GDM1 (cell line): ENCODE results near the gene PLK2.

Experiments used
- DNase-seq: peaks from one replicate; lab custom pipeline; 2025; lab: John Stamatoyannopoulos, UW

PLK2 gene

DNA sequence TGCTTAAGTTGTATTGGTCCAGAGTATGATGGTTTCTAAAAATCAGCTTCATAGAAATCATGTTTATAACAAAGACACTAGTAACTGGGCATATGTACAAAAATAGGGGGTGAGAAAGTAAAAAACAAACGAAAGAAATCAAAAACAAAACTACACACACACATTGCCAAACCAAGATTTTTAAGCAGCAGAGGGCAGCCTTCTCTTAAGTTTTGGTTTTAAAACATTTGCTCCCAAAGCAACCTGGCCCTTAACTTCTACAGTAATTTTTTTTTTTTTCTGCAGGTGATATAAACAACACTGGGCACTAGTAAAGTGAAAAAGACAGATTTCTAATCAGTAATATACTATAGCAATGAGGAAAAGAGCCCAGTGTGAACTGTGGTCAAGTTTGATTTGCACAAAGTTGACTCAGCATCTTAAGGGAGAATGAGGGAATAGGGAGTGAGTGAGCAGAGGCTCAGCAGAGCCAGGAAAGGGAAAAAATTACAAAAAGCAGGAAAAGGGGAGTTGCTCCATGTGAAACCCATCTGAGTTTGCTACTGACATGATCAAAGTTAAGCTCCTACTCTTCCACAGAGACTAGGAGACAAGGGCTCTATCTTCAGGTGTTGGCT is 18.0 kb upstream of the PLK2 start:
- DNase-seq, result no peak

DNA sequence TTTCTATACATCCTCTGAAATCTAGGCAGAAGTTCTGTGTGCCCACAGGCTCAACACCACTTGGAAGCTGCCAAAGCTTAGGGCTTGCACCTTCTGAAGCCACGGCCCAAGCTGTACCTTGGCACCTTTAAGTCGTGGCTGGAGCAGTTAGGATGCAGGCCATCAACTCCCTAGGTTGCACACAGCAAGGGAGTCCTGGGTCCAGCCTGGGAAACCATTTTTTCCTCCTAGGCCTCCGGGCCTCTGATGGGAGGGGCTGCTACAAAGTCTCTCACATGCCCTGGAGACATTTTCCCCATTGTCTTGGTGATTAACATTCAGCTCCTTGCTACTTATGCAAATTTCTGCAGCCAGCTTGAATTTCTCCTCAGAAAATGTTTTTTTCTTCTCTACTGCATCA is 15.5 kb upstream of the PLK2 start:
- no peak for DNase-seq

DNA sequence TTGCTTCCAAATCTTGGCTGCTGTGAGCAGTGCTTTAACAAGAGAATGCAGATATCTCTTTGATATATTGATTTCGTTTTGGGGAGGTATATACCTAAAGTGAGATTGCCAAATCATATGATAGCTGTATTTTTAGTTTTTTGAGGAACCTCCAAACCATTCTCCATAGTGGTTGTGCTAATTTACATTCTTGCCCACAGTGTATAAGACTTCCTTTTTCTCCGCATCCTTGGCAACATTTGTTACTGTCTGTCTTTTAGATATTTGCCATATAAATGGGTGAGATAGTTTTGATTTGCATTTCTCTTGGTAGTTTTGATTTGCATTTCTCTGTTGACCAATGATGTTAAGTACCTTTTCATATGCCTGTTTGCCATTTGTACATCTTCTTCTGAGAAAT is 10.0 kb upstream of the PLK2 start:
- DNase-seq, result peak; percentile 21

DNA sequence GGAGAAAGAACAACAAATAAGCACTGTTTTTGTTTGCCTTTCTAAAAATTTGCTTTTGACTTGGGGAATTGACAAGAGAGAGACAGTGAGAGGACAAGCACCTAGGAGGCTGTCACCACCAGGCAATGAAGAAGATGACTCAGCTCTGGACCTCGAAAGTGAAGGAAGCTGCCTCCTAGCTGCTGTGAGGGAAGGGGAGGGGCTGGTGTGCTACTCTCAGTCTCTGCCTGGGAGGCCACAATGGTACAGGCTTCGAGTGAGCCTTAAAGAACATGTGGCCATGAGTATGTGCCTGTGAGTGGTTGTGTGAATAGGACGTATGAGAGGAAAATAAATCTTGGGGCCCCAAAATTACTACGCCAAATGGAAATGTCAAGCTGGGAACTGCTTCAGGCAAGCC is 7.1 kb upstream of the PLK2 start:
- peak; percentile 64 for DNase-seq

DNA sequence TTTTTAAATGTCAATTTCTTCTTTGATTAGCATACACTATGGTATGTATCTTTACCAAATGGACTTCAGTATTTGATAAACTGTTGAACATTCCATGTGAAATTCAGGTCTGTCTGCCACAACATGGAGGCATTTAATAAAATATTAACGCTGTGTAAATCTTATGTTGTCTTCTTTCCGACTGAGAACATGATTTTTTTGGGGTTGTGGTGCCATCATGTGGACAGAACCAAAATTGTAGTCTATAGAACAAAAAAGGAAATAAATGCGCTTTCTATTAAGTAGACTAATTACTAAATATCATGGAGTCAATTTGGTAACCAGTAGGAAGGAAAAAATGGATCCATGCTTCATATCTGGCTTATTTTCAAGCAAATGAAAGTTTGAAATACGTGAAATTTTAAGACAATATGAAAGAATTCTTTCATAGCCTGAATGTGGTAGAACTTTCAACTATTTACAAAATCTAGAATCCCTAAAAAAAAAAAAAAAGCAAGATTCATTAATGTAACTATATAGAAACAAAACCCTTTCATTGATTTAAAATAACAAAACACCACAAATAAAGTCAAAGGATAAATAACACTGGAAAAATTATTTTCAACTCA is 2.8 kb upstream of the PLK2 start:
- peak; percentile 27 for DNase-seq

DNA sequence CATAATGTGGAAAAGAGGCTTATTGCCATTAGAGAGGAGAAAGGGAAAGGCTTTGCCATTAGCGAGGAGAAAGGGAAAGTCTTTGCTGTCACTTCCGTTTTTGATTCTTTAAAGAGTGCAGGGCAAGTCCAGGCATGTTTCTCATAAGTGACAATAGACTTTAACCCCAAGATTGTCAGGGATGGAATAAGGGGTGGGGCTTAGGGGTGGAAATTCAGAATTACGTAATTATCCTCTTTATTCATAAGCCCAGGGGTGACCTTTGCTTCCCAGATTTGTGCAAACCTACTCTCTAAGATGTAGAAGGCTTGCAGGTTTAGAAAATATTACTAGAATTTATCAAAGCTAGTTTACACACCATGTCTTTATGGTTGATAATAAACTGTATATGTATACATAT is 2.3 kb upstream of the PLK2 start:
- DNase-seq, result peak; percentile 56

DNA sequence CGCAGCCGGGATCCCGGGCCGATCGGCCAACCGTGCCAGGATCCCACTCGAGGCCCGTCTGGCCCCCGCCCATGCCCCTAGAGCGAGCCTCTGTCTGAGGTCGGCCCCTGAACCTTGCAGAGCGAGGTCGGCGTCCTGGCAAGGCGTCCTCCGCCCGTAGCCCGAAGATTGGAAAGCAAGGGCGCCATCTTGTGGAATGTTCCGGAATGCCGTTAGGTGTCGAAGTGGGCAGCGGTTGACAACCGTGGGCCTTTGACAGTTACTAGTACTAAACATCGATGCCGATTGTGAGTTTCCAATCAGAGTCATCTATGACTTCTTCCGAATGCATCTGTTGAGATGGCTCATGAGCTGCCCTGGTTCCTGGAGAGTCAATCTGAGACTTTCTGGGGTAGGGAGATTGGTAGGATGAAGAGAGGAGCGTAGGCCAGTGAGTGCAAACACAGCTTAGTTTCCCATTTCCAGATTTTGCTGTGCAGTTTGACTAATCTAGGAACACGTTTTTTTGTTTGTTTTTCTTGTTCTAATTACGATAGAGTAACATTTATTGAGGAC is 923 bp upstream of the PLK2 start:
- peak; percentile 89 for DNase-seq

DNA sequence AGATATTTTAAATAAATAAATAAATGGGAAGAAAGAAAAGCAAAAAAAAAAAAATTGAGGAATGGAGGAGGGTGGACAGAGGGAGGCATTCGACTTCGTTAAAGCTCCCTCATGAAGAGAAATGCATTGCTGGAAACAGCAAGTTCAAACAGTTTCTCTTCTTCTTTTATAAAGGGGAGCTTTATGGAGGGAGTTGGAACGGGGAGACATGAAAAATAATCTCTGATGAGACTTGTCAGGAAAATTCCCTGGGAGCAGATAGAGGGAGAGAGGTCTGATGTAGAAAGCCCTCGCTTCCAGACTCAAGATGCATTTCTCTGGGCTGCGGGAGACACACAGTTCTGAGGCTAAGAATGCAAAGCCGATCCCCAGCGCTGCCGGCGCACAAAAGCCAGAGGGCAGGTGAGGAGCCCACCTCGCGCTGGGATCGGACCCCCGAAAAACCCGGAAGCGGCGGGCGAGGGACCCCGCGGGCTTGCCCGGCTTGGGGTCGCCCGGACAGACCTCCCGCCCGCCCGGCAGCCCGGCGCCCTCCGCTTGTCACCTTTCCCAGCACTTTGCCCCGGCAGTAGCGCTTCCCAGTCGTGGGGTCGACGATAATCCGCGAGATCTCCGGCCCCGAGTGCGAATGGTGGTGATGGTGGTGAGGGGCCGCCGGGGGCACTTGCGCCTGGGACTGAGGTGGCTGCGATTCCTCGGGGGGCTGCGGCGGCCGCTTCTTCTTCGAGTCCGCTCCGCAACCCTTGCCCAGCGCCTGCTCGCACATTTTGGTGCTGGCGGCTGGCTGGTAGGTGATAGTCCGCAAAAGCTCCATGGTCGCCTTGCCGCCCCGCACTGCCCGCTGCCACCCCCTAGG is 512 bp downstream of the PLK2 start:
- DNase-seq, result no peak

DNA sequence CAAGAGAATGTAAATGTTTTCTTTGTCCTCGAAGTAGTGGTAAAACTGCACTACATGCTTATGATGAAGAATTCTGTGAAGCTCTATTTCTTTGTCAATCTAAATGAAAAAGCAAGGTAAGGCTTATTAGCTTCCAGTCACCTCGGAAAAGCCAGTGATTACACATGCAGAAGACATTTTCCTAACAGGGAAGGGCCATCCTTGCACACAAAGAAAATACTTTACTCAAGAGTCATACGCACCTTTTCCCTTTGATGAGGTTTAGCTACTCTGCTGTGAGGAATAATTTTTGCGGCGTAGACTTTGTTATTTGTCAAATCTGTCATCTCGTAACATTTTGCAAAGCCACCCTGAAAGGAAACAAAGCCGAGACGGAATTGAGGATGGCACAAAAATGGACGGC is 1.1 kb downstream of the PLK2 start:
- DNase-seq, result no peak

DNA sequence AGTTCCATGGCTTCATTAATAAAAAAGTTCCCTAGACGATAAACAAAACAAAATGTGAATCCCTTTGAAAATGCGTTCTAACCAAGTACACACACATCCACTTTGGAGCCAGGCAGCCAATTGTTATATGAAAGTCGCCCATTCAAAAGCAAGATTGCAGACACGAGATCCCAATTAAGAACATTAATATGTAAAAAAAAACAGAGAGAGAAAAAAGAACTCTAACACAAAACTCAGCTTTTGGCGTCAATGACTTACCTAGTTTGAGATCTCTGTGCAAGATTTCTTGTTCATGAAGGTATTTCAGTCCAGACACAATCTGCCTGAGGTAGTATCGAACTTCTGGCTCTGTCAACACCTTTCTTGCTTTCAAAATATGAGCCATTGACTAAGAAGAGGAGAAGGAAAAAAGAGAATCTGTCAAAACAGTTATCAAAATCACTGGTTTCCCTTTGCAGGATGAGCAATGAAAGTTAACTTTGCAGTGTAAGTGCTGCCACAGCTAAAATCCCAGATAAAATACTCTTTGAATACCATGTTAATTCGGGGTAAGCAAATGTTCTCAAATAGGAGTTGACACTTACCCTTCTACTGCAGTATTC is 1.6 kb downstream of the PLK2 start:
- no peak for DNase-seq

DNA sequence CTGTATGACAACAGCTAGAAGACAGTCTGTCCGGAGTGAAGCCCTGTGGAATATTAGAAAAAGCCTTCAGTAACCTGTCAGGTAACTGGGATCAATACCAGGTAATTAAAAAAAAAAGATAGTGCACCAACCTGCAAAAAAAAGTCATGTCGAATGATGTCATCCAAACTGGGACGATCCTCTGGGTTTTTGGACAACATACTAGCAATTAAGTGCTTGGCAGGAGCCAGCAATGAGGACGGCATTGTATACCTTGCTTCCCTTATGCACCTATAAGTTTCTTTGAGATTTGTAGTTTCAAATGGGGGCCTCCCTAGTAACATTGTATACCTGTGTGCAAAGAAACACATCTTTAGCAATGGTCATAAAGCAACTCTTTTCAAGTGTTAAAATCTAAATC is 2.8 kb downstream of the PLK2 start:
- no peak for DNase-seq

DNA sequence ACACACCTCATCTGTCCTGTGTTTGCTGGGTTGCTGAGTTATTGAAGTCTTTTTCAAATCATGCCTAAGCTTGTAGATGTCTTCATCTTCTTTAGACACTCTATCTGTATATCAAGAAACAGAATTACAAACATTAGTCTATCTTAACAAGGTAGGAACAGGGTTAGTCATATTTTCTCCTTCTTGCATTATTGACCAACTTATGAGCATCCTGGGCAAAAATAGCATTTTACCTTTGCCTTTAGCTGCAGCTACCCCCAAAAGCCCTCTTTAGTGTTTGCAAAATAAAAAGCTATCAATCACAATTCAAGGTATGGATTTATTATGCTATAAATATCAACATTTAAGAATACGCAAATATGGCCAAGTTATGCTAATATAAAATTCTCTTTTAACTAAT is 3.4 kb downstream of the PLK2 start:
- no peak for DNase-seq

DNA sequence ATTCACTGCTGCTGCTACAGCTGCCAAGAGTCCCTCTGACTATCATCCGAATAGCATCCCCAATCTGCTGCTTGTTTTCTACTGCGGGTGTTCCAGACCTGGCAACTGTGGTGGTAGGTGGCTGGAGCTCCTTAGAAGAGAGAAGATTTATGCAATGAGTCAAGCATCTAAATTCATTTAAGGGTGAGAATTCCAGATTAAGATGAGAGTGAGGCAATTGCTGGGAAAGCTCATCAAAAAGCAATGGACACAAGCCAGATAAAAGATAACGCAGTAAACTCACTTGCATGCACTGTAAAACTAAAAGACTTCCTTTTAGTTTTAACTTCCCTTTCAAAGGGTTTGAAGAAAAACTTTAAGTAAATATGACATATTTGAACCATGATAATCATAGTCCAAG is 3.9 kb downstream of the PLK2 start:
- no peak for DNase-seq

DNA sequence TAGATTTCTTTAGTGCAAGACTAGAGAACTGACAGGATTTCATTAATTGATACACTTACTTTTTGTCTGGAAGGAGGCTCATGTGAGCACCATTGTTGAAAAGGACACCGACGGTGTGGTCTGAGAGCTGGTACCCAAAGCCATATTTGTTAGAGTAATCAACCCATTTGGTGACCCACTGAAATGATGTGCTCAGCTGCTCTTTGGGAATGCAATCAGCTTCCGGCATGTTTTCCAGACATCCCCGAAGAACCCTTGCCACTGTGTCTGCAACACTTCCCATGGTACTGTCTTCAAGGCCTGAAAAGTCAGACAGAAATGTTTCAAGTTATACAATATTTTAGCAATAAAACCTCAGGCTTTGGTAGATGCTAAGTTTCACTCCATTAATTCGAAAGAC is 4.4 kb downstream of the PLK2 start:
- no peak for DNase-seq

DNA sequence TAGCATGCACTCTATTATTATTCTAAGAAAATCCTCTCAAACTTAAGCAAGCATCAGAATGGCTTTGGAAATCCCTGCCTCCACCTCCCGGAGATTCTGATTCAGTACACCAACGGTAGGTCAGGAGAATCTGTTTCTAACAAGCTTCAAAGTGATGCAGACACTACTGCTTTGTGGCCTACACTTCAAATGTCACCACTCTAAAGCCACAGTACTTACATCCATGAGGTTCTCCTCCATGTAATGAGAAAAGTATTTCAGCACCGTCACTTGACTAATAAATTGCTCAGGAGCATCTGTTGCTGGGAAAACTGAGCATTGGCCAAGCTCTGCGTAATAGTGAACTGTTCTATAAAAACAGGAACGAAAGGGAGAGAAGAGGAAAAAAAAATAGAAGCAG is 4.8 kb downstream of the PLK2 start:
- DNase-seq, result no peak

DNA sequence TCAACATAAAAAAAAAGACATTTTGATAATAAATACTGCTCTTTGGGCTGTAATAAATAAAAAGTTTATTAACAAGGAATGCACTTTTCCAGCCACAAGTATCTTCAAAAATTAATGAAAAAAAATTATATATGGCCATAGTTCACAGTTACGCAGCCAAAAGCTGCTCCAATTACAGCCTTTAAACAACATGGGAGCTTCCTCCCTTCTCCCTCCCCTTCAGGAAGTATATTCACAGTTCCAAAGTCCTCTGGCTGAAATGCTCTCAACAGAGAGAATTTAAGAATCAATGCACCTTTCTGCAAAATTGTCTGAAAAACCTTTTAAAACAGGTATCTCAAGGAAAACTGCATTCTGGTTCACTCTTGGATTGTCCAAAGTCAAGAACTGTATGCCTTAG is 5.9 kb downstream of the PLK2 start:
- no peak for DNase-seq

DNA sequence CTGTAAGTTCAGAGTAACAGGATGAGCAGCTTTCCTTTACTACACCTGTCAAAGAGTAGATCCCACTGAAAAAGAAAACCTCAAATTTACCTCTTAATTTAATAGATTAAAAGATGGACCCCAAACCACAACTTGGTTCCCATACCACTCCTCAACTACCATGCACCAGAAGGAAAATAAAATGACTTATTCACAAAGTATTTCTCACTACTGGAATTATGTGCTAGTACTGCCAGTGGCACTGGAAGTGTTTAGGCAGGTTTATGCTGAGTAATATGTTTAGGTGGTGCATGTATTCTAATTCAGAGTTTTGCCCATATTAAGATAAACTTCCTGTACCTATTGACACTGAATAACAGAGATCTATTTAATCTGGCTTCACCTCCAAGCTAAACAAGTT is 6.6 kb downstream of the PLK2 start:
- DNase-seq, result no peak

DNA sequence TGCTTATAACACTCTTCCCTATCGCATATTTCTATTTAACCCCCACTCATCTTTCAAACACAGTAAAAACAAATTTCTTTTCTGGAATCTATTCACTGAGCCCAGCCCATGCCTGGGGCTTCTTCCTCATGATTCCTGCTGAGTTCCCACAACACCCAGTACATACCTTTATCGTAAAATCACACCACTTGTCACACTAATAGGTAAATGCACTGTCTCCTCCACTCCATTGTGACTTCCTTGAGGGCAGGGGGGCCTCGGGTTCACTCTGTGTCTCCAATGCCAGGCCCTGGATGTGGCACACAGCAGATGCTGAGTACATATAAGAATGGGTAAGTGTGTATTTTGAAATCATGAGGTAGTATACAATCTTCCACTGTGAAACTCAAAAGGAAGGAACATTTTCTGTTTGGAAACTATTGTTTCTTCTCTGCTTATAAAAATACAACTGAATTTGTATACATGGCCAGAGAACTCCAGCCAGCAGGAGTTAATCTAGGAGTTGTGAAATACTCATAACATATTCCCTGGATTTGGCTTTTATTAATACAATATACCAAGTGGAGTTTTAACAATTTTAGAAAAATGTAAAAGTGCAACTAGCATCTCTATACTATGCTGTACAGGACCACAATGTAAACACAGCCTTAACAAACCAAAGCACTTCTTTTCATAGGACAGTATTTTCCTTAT is 7.2 kb downstream of the PLK2 start:
- DNase-seq, result no peak

DNA sequence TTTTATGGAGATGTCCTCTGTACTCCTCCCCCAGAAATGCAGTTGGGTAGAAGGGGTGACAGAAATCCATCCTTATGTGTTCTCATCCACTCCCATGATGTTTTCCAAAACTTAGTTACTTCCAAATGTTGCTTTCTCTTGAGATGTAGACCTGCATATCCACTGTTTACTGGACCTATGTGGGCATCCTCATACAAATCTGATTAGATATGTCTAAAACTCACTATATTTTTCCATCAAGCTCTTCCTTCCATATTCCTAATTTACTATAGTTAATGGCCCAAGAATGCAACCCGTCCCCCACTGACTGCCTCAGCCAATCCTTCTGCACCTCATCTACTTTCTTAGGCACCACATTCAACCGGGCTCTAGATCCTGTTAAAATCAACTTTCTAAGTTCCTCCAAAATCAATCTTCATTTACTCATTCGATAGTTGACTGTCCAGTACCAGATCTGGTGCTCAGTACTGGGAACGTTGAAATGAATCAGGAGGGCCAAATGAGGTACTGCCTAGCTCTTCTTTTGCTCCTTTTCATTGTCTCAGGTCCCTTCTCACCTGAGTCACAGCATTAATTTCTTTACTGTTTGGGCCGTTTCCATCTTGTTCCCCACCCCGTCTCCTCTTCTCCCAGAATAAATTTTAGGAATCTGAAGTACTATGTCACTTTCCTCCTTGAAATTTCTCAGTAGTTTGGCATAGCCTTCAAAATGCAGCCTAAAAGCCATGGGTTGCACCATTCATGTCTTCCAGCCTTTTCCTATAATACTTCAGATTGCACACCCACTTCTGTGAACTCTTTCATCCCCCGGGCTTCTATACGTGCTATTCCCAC is 7.9 kb downstream of the PLK2 start:
- DNase-seq, result no peak

DNA sequence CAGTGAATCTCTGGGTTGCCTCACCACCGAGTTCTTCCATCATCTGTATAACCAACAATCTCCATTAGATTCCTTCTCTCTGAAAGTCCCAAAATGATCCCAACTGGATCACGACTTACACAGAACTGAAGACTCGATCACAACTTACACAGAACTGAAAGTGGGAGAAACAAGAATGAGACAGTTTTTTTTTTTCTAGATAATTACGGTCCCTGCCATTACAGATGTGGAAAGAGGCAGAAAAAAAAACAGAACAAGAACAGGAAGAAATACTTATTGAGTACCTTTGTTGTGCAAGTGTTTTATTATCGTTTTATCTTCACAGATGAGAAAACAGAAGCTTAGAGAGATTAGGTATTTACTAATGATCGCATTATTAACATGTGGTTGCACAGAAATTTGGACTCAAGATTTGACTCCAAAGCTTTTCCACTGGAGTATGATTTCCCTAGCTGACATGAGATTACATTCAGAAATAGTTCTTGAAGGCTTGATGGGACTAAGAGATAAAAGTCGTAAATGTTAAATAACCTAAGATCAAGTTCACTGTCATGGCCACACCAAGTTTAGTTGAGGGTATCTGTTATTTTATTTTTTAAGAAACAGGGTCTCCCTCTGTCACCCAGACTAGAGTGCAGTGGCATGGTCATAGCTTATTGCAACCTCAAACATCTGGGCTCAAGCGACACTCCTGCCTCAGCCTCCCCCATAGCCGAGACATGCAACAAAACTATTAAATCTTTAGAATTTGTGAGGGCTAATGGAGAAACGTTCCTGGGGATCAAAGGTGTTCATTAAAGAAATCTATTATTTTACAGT is 8.9 kb downstream of the PLK2 start:
- no peak for DNase-seq
